K562 (cell line): ENCODE data around the gene PLXDC2. TPM values are rescaled to one million over a fixed set of nuclear protein-coding genes. Genes with fewer than 3 reads are reported as not detected.

ENCODE experiments used
- ATAC-seq: fragments of 200-7000 bp; cut with Tn5 transposase; 3 replicates; pipeline ENCODE4 v1.9.1; 2020; ENCODE audit warnings: moderate library complexity
- BruUV-seq: library from RNA; stranded (reverse); fragments of 400-500 nt; replicated peaks from 2 replicates; lab custom pipeline; 2021; lab: Mats Ljungman, UMichigan
- CTCF ChIA-PET: fragments of 300-600 bp; formaldehyde crosslinking; extraction: SDS; loops from one replicate; lab custom pipeline; 2021; ENCODE audit warnings: low intra/inter-chr PET ratio; lab: Yijun Ruan, JAX
- POLR2A ChIA-PET: fragments of 300-600, 350-650 bp; sonication (Branson Sonifier 250); formaldehyde crosslinking; extraction: SDS; loops from one replicate; lab custom pipeline; 2021; ENCODE audit warnings: antibody characterized with exemption, inconsistent platforms; lab: Yijun Ruan, JAX
- DNase-seq, 4 experiments: peaks; one replicate each; pipeline versions ENCODE4 v3.0.0 to v3.0.0-alpha.2; 2011 to 2018; ENCODE audit warnings: low spot score in 3 of 4, mixed read lengths in 3 of 4; ENCODE audit errors: extremely low read depth in 1 of 4
- FAIRE-seq: peaks from 2 replicates; lab custom pipeline; 2011; peaks lifted over from hg19 to GRCh38; lab: Jason Lieb, UNC
- H2AFZ ChIP-seq: 2 replicates; pipeline ENCODE4 v1.6.0; 2011; ENCODE audit warnings: low read depth, low read length, control low read depth, inconsistent platforms
- H3K27ac ChIP-seq: fragments of 200-600 bp; 3 replicates; pipeline ENCODE4 v1.8.0; 2011; ENCODE audit warnings: low read depth, mild to moderate bottlenecking, control low read depth, inconsistent platforms, low read length, moderate library complexity, mixed read lengths; ENCODE audit errors: extremely low read depth
- H3K27me3 ChIP-seq, 2 experiments: fragments of 300-600 bp in 1 of 2; 2 replicates in 1 of 2; 3 replicates in 1 of 2; pipeline versions ENCODE4 v1.6.0 to v1.8.0; 2011; ENCODE audit warnings: inconsistent platforms in 2 of 2, low read length in 2 of 2, mild to moderate bottlenecking in 1 of 2, mixed read lengths in 1 of 2, moderate library complexity in 1 of 2; ENCODE audit not compliant: control insufficient read depth in 2 of 2, insufficient read depth in 2 of 2
- H3K36me3 ChIP-seq: fragments of 300-600 bp; 3 replicates; pipeline ENCODE4 v1.8.0; 2011; ENCODE audit warnings: mild to moderate bottlenecking, low read length, inconsistent platforms; ENCODE audit not compliant: control insufficient read depth, insufficient read depth
- H3K4me1 ChIP-seq, 2 experiments: fragments of 200-600 bp in 1 of 2; replicated peaks in 1 of 2; 2 replicates in 1 of 2; 3 replicates in 1 of 2; pipeline versions ENCODE4 v1.5.1 to v1.8.0; 2011; ENCODE audit warnings: inconsistent platforms in 2 of 2, low read length in 2 of 2, mild to moderate bottlenecking in 1 of 2, mixed read lengths in 1 of 2, moderate library complexity in 1 of 2; ENCODE audit not compliant: control insufficient read depth in 2 of 2, insufficient read depth in 2 of 2
- H3K4me2 ChIP-seq: 2 replicates; pipeline ENCODE4 v1.6.1; 2011; ENCODE audit warnings: low read length, control low read depth, inconsistent platforms, mixed read lengths; ENCODE audit not compliant: insufficient read depth
- H3K4me3 ChIP-seq: fragments of 200-600 bp; sonication (generic), shearing (Covaris generic); 2 replicates; pipeline ENCODE4 v1.5.1; 2016; ENCODE audit warnings: control low read depth, inconsistent platforms
- H3K79me2 ChIP-seq: fragments of 200-600 bp; 3 replicates; pipeline ENCODE4 v1.8.0; 2011; ENCODE audit warnings: low read length, inconsistent platforms; ENCODE audit not compliant: control insufficient read depth, insufficient read depth
- H3K9ac ChIP-seq, 2 experiments: 2 replicates each; pipeline versions ENCODE4 v1.6.0 to v1.6.1; 2011; ENCODE audit warnings: low read depth in 2 of 2, low read length in 2 of 2, control low read depth in 1 of 2, inconsistent platforms in 1 of 2, mild to moderate bottlenecking in 1 of 2, mixed read lengths in 1 of 2; ENCODE audit not compliant: insufficient read depth in 1 of 2
- H3K9me1 ChIP-seq: one replicate; pipeline ENCODE4 v1.6.0; 2011; ENCODE audit warnings: inconsistent platforms, mild to moderate bottlenecking, low read length, moderate library complexity; ENCODE audit not compliant: control insufficient read depth, insufficient read depth
- H3K9me3 ChIP-seq: replicated peaks from 2 replicates; pipeline ENCODE4 v1.5.1; 2011; ENCODE audit warnings: low read depth, low read length, inconsistent platforms; ENCODE audit not compliant: control insufficient read depth, insufficient read depth
- H4K20me1 ChIP-seq: replicated peaks from 2 replicates; pipeline ENCODE4 v1.6.1; 2011; ENCODE audit warnings: low read length, inconsistent platforms, mixed read lengths; ENCODE audit not compliant: control insufficient read depth, insufficient read depth
- CBFA2T2 ChIP-seq: fragments of 450-650 bp; conservative IDR thresholded peaks from 2 replicates; pipeline ENCODE4 v1.6.1; 2017; ENCODE audit warnings: mild to moderate bottlenecking
- CHD2 ChIP-seq: IDR thresholded peaks from 2 replicates; pipeline ENCODE4 v1.6.1; 2011; ENCODE audit warnings: low read depth, low read length
- GTF2E2 ChIP-seq: fragments of 200-800 bp; sonication (Bioruptor generic); IDR thresholded peaks from 2 replicates; pipeline ENCODE4 v1.6.1; 2016; ENCODE audit warnings: missing genetic modification characterization, missing compliant biosample characterization
- HMGN3 ChIP-seq: IDR thresholded peaks from 2 replicates; pipeline ENCODE4 v1.6.1; 2011; ENCODE audit warnings: borderline replicate concordance, low read depth, mild to moderate bottlenecking, mixed read lengths, low read length; ENCODE audit not compliant: insufficient read length; ENCODE audit errors: extremely low read depth
- KLF13 ChIP-seq: fragments of 450-650 bp; IDR thresholded peaks from 2 replicates; pipeline ENCODE4 v1.6.1; 2016; ENCODE audit warnings: missing genetic modification characterization, low read depth, mild to moderate bottlenecking, missing compliant biosample characterization, moderate library complexity, borderline replicate concordance
- MBD2 ChIP-seq: sonication (generic); IDR thresholded peaks from 2 replicates; pipeline ENCODE4 v1.6.1; 2016; ENCODE audit warnings: low read depth, borderline replicate concordance
- ZNF561 ChIP-seq: fragments of 450-650 bp; formaldehyde crosslinking; conservative IDR thresholded peaks from 2 replicates; pipeline ENCODE4 v1.4.0; 2020; ENCODE audit warnings: mild to moderate bottlenecking, moderate library complexity
- ZNF830 ChIP-seq: fragments of 250-450 bp; sonication (Bioruptor Pico); IDR thresholded peaks from 2 replicates; pipeline ENCODE4 v1.5.0; 2021; ENCODE audit warnings: mild to moderate bottlenecking
- WGBS: fragments of 100-300 bp; shearing (Covaris generic); methylation state at CpG from one replicate; pipeline ENCODE4 v1.1.6; 2016; ENCODE audit warnings: low coverage, mixed read lengths; ENCODE audit not compliant: insufficient coverage; ENCODE audit errors: missing lambda C conversion rate; 5-methylcytosine and 5-hydroxymethylcytosine counted together
- in situ Hi-C: fragments of 300-500 bp; cut with MboI; formaldehyde crosslinking; loops from 4 replicates; pipeline ENCODE4 v1.15.0; 2018; ENCODE audit warnings: inconsistent platforms, mixed read lengths
- intact Hi-C: fragments of 100-400 bp; cut with micrococcal nuclease; formaldehyde crosslinking; loops from 2 replicates; pipeline ENCODE4 v1.14.2; 2022
- polyA plus RNA-seq, 8 experiments: library from polyadenylated mRNA; depleted of rRNA in 4 of 8; stranded (reverse) in 5 of 8; unstranded in 3 of 8; fragments of >200 nt; fragmentation: Nextera tagmentation in 2 of 8; fragmentation: Illumina TruSeq in 1 of 8; extraction: Ambion mirVana in 2 of 8; extraction: Trizol in 1 of 8; gene quantifications; 2 replicates each; pipeline versions ENCODE4 v1.2.1 to v1.2.3, GENCODE V29; 2011 to 2014; ENCODE audit warnings: inconsistent platforms in 1 of 8, missing spikeins in 1 of 8
- total RNA-seq, 7 experiments: library from RNA; depleted of rRNA in 6 of 7; stranded (reverse); fragments of >200 nt in 6 of 7; fragmentation: Illumina TruSeq in 2 of 7; extraction: Trizol in 2 of 7; gene quantifications; 2 replicates each; pipeline versions ENCODE4 v1.2.1 to v1.2.3, GENCODE V29; 2011 to 2021; ENCODE audit warnings: low replicate concordance in 1 of 7
- TF ChIP-seq, protein P1 (sequence below): fragments of 450-650 bp; IDR thresholded peaks from one replicate; pipeline ENCODE4 v1.6.1; 2018; ENCODE audit warnings: mild to moderate bottlenecking, moderate library complexity; ENCODE audit not compliant: partially characterized antibody
- TF ChIP-seq, protein P2 (sequence below): IDR thresholded peaks from 3 replicates; pipeline ENCODE4 v1.6.1; 2011; ENCODE audit warnings: borderline replicate concordance, mild to moderate bottlenecking, moderate library complexity; ENCODE audit not compliant: insufficient read length; ENCODE audit errors: extremely low read depth
- TF ChIP-seq, protein P3 (sequence below): IDR thresholded peaks from 2 replicates; pipeline ENCODE4 v1.6.1; 2016; ENCODE audit warnings: missing genetic modification characterization, missing compliant biosample characterization
- TF ChIP-seq, protein P4 (sequence below): fragments of 250-450 bp; sonication (Bioruptor Pico); IDR thresholded peaks from 2 replicates; pipeline ENCODE4 v1.5.0; 2020; ENCODE audit warnings: mild to moderate bottlenecking, borderline replicate concordance

The PLXDC2 gene
- total and polyA plus RNA-seq, 9 of the 15 experiments (the other 6 are each of a cell fraction or from before 2014, with no cell fraction given): 0.01 to 0.33 (median 0.10) TPM; not detected in 3

DNA sequence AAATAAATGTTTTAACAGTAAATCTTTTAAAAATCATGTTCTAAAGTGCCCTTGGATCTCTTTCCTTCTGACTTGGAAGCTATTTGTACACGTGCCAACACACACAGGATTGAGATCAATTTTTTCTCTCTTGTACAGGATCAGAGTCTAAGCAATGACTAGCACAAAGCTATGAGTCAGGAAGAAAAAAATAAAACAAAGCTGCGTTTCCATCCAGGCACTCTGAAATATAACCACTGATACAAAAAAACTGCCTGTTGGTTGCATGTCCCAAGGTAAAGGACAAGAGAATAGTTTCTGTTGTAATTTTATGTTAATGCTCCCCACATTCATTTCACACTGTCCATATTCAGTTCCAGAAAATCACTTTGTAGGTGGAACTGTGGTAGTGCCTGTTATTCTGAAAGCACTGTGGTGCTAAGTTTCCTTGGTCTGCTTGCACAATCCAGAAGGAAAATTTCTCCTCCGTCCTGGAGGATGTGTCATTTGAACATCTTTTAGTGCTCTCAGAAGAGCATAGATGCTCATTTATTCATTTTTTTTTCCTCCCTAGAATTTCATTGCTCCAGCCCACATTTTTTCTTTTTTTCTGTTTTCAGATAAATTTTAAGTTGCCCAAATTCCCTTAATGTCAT is 113.4 kb downstream of the PLXDC2 start:
- no peak for DNase-seq
- TF ChIP-seq MBD2 (no peak), ZNF830 (no peak), CBFA2T2 (no peak), HMGN3 (no peak), KLF13 (tag) (no peak), GTF2E2 (no peak), CHD2 (no peak), ZNF561 (CRISPR knock-in tag) (no peak)
- TF ChIP-seq, protein P1, sequence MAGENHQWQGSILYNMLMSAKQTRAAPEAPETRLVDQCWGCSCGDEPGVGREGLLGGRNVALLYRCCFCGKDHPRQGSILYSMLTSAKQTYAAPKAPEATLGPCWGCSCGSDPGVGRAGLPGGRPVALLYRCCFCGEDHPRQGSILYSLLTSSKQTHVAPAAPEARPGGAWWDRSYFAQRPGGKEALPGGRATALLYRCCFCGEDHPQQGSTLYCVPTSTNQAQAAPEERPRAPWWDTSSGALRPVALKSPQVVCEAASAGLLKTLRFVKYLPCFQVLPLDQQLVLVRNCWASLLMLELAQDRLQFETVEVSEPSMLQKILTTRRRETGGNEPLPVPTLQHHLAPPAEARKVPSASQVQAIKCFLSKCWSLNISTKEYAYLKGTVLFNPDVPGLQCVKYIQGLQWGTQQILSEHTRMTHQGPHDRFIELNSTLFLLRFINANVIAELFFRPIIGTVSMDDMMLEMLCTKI: no peak
- TF ChIP-seq, protein P2, sequence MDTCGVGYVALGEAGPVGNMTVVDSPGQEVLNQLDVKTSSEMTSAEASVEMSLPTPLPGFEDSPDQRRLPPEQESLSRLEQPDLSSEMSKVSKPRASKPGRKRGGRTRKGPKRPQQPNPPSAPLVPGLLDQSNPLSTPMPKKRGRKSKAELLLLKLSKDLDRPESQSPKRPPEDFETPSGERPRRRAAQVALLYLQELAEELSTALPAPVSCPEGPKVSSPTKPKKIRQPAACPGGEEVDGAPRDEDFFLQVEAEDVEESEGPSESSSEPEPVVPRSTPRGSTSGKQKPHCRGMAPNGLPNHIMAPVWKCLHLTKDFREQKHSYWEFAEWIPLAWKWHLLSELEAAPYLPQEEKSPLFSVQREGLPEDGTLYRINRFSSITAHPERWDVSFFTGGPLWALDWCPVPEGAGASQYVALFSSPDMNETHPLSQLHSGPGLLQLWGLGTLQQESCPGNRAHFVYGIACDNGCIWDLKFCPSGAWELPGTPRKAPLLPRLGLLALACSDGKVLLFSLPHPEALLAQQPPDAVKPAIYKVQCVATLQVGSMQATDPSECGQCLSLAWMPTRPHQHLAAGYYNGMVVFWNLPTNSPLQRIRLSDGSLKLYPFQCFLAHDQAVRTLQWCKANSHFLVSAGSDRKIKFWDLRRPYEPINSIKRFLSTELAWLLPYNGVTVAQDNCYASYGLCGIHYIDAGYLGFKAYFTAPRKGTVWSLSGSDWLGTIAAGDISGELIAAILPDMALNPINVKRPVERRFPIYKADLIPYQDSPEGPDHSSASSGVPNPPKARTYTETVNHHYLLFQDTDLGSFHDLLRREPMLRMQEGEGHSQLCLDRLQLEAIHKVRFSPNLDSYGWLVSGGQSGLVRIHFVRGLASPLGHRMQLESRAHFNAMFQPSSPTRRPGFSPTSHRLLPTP: no peak
- TF ChIP-seq, protein P3, sequence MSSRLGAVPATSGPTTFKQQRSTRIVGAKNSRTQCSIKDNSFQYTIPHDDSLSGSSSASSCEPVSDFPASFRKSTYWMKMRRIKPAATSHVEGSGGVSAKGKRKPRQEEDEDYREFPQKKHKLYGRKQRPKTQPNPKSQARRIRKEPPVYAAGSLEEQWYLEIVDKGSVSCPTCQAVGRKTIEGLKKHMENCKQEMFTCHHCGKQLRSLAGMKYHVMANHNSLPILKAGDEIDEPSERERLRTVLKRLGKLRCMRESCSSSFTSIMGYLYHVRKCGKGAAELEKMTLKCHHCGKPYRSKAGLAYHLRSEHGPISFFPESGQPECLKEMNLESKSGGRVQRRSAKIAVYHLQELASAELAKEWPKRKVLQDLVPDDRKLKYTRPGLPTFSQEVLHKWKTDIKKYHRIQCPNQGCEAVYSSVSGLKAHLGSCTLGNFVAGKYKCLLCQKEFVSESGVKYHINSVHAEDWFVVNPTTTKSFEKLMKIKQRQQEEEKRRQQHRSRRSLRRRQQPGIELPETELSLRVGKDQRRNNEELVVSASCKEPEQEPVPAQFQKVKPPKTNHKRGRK (tag): no peak
- TF ChIP-seq, protein P4, sequence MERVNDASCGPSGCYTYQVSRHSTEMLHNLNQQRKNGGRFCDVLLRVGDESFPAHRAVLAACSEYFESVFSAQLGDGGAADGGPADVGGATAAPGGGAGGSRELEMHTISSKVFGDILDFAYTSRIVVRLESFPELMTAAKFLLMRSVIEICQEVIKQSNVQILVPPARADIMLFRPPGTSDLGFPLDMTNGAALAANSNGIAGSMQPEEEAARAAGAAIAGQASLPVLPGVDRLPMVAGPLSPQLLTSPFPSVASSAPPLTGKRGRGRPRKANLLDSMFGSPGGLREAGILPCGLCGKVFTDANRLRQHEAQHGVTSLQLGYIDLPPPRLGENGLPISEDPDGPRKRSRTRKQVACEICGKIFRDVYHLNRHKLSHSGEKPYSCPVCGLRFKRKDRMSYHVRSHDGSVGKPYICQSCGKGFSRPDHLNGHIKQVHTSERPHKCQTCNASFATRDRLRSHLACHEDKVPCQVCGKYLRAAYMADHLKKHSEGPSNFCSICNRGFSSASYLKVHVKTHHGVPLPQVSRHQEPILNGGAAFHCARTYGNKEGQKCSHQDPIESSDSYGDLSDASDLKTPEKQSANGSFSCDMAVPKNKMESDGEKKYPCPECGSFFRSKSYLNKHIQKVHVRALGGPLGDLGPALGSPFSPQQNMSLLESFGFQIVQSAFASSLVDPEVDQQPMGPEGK: no peak

More for the DNA sequence above, 113.4 kb downstream of the PLXDC2 start:
- Histone ChIP-seq H3K36me3 (no peaks in the 10 kb centered on the region), H3K9me1 (no peaks in the 10 kb centered on the region), H4K20me1 (no peaks in the 10 kb centered on the region), H2AFZ (no peak overlapping the region), H3K9ac (no peak overlapping the region), H3K79me2 (no peaks in the 10 kb centered on the region), H3K4me2 (no peak overlapping the region), H3K4me3 (no peak overlapping the region), H3K27ac (no peak overlapping the region), H3K4me1 (no peaks in the 10 kb centered on the region), H3K27me3 (no peaks in the 10 kb centered on the region), H3K9me3 (no peaks in the 10 kb centered on the region)
- intact Hi-C loops: no loop called here
- BruUV-seq: no TSS peak
- ChIA-PET CTCF (no interaction called here), POLR2A (no interaction called here)
- in situ Hi-C loops: no loop called here
- WGBS: 0% methylated on average over 3 of the region's 3 CpGs
- ATAC-seq: no peak
- FAIRE-seq: no peak
